Activated T-cell treated with anti-CD3 and anti-CD28 coated beads, Interleukin-2, amount 50 U/mL, for 24 hours (primary cell): ENCODE results near the gene SERTAD1.
A peak's percentile ranks its signal among the peaks of the same experiment; 100 is the strongest.

Experiments used
- DNase-seq: peaks from one replicate; pipeline ENCODE4 v3.0.0-alpha.2; 2020
- H3K27ac Mint-ChIP-seq: 2 replicates; pipeline ENCODE4 v1.8.0; 2020; ENCODE audit warnings: mild to moderate bottlenecking, mixed read lengths
- H3K27me3 Mint-ChIP-seq: 2 replicates; pipeline ENCODE4 v1.8.0; 2020; ENCODE audit warnings: mixed read lengths
- H3K36me3 Mint-ChIP-seq: 2 replicates; pipeline ENCODE4 v1.8.0; 2020; ENCODE audit warnings: low read depth, mixed read lengths
- H3K4me1 Mint-ChIP-seq: 2 replicates; pipeline ENCODE4 v1.8.0; 2020; ENCODE audit warnings: low read depth, mixed read lengths
- H3K4me3 Mint-ChIP-seq: 2 replicates; pipeline ENCODE4 v1.8.0; 2020; ENCODE audit warnings: mild to moderate bottlenecking, moderate library complexity, mixed read lengths
- H3K9me3 Mint-ChIP-seq: 2 replicates; pipeline ENCODE4 v1.8.0; 2020; ENCODE audit warnings: mixed read lengths

Gene SERTAD1

DNA sequence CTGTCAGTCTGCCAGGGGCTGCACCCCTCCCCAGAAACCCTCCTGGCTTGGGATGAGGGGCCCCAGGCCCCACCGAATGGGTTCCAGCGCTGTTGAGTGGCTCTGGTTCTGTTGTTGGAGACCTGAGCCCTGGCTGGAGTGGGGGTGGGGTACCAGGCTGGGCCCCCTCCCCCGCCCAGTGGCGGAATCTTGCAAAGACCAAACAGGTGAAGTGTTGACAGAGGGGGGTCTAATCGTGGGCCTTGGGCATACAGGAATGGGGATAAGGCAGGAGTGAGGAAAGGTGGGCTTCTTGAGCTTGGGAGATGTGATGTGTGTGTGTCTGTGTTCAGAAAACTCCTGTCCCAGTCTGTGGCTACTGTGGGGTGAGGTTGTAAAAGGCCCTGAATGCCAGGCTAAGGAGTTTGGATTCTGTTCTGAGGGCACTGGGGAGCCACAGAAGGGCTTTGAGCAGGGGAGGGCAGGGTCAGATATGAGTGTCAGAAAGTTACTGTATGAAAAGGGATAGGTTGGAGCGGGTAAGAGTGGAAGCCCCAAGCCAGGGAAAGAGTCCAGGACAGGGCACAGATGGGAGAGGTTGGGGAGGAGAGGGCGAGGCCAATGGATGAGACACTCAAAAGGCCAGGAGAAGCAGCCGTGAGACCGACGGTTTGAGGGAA is 35.6 kb downstream of the SERTAD1 start, which contains the start of gene HIPK4:
Gene HIPK4 (minus strand): TSS at position 98 of the 659 bp plus-strand sequence. CDS start 279 bp downstream, outside the sequence.
- no peak within 1 kb of the TSS for H3K4me3 Mint-ChIP-seq
- H3K27ac Mint-ChIP-seq: no peak within 1 kb of the TSS
- no peaks in the 10 kb centered on the region for H3K27me3 Mint-ChIP-seq

DNA sequence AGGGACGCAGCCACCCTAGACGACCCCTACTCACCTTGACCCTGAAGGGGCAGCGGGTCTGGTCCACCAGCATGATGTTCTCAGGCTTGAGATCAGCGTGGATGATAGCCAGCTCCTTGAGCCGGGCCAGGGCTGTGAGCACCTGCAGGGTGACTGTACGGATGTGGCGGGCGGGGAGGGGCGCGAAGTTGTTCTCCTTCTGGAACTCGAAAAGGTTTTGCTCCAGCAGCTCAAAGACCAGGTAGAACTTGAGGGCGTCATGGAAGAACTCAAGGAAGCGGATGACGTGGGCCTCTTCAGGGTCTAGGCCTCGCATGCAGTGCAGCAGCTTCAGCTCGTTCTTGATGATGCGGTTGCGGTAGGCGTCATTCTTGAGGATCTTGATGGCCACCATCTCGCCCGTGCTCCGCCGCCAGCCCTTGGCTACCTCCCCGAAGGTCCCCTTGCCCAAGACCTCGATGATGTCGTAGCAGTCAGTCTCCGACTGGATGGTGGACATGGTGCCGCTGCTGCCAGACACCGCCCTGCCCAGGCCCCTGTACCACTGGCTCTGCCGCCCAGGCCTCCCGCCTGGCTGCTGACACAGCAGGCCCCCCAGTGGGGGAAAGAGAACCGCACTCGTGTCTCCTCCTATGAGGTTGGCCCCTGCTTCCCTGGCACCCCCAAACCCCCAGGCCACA is 36.2 kb downstream of the SERTAD1 start:
- H3K36me3 Mint-ChIP-seq: no peaks in the 10 kb centered on the region
- H3K9me3 Mint-ChIP-seq: no peaks in the 10 kb centered on the region
- no peaks in the 10 kb centered on the region for H3K4me1 Mint-ChIP-seq
- no peaks in the 10 kb centered on the region for H3K27me3 Mint-ChIP-seq
- no peak for DNase-seq
- no peak overlapping the region for H3K4me3 Mint-ChIP-seq
- H3K27ac Mint-ChIP-seq: no peak overlapping the region

More for the DNA sequence above, 35.6 kb downstream of the SERTAD1 start, which contains the start of gene HIPK4:
- Mint-ChIP-seq H3K36me3 (no peaks in the 10 kb centered on the region), H3K4me1 (no peaks in the 10 kb centered on the region), H3K9me3 (no peaks in the 10 kb centered on the region)
- no peak for DNase-seq

DNA sequence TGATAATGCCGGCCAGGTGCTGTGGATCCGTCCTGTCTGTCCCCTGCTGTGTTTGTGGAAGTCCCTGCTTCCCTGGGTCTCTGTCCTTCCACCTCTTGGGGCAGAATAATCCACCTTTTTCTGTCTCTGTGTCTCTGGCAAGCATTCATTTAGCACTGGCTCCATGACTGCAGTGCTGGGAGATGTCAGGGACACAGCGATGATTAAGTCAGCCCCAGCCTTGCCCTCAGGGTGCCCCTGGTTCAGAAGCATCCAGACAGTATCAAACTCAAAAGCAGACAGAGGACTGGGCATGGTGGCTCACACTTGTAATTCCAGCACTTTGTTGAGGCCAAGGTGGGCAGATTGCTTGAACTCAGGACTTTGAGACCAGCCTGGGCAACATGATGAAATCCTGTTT is 37.3 kb downstream of the SERTAD1 start:
- Mint-ChIP-seq H3K36me3 (no peaks in the 10 kb centered on the region), H3K27me3 (no peaks in the 10 kb centered on the region), H3K4me1 (no peaks in the 10 kb centered on the region), H3K4me3 (no peak overlapping the region), H3K27ac (no peak overlapping the region), H3K9me3 (no peaks in the 10 kb centered on the region)
- no peak for DNase-seq

DNA sequence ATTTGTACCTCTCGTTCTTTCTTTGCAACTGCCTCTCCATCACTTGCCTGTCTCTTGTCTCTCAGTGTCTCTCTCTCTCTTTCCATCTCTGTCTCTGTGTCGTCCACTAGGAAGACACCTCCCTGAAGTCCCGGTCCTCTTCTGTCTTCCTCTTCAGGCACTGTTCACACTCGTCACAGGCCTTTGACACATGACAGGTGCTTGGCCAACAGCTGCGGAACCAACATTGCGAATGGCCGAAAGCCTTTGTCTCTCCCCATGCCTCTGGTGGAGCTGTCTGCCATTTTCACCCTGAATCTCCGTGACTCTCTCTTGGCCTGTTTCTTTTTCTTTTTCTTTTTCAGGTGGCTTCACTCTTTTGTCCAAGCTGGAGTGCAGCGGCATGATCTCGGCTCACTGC is 38.6 kb downstream of the SERTAD1 start:
- Mint-ChIP-seq H3K27me3 (no peaks in the 10 kb centered on the region), H3K4me3 (no peak overlapping the region), H3K9me3 (no peaks in the 10 kb centered on the region), H3K36me3 (no peaks in the 10 kb centered on the region), H3K27ac (no peak overlapping the region), H3K4me1 (no peaks in the 10 kb centered on the region)
- no peak for DNase-seq

DNA sequence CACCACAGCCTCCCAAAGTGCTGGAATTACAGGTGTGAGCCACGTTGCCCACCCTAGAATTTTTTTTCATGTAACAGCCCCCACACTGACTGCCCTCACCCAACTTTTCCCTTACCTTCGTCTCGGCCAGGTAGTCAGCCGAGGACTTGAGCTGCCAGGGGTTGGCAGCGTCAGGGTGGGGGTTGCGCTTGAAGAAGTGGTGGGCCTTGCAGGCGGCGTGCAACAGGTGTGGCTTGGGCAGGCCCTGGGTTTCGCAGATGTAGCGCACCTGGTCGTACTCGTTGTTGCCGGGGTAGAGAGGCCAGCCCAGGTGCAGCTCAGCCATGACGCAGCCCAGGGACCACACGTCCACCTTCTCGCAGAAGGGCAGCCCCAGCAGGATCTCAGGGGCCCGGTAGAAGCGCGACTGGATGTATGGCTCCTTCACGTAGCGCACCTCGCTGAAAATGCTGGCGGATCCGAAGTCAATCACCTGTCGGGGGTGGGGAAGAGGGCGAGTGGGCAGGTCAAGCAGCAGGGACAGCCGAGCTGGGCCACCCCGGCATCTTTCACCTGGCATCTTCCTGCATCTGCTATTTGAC is 42.0 kb downstream of the SERTAD1 start:
- no peak for DNase-seq
- Mint-ChIP-seq H3K36me3 (no peaks in the 10 kb centered on the region), H3K4me1 (no peaks in the 10 kb centered on the region), H3K9me3 (no peaks in the 10 kb centered on the region), H3K27me3 (no peaks in the 10 kb centered on the region), H3K27ac (no peak overlapping the region), H3K4me3 (no peak overlapping the region)

DNA sequence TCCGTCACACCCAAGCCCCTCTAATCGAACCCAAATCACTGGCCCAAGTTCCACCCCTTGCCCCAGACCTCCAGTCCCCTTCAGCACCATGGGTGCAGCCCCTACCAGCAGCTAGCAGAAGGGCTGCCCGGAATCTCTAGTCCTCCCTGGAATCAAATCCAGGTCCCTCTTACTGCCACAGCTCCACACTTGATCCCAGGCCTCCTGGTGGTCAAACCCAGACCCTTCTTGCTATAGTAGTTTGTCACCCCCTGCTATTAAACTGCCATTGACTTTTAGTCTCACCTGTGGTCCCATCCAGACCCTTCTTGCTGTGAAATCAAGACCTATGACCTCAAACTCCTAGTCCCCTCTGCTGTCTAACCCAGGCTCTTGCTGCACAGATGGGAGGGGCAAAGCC is 44.5 kb downstream of the SERTAD1 start:
- no peaks in the 10 kb centered on the region for H3K27me3 Mint-ChIP-seq
- H3K4me3 Mint-ChIP-seq: no peak overlapping the region
- H3K27ac Mint-ChIP-seq: no peak overlapping the region
- H3K9me3 Mint-ChIP-seq: no peaks in the 10 kb centered on the region
- no peaks in the 10 kb centered on the region for H3K4me1 Mint-ChIP-seq
- DNase-seq: no peak
- H3K36me3 Mint-ChIP-seq: peaks cover 4% of the 10 kb centered on the region

DNA sequence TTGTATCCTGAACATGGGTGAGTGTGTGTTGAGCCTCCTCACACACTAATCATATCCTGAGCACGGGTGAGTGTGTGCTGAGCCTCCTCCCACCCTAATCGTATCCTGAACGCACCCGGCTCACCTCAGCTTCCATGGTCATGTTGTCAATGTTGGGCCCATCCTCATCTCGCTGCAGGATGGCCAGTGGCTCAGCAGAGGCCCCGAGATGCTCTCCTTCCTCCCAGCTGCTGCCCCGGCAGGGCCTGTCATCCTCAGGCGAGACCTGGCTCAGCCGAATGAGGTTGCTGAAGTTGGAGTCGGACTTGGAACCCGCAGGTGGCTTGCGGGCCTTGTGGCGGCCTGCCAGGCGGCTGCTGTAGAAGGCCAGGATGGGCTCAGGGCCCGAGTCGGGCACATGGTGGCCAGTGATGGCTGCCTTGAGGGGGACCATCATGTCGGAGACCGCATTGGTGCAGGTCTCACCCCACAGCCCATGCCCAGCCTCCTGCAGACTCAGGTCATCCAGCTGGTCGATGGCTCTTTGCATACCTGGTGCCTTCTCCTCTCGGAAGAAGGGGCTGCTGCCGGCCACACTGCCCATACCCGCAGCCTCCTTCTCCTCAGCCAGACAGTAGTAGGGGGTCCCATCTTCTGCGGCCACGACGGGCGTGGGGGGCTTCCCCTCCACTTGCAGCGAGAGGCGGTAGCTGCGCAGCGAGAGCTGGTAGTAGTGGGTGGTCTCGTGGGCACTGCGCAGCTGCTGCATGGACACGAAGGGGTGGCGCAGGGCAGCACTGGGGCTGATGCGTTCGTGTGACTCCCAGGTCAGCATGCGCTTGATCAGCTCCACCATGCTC is 45.4 kb downstream of the SERTAD1 start:
- Mint-ChIP-seq H3K36me3 (peaks cover 6% of the 10 kb centered on the region), H3K27ac (no peak overlapping the region)
- DNase-seq: no peak

DNA sequence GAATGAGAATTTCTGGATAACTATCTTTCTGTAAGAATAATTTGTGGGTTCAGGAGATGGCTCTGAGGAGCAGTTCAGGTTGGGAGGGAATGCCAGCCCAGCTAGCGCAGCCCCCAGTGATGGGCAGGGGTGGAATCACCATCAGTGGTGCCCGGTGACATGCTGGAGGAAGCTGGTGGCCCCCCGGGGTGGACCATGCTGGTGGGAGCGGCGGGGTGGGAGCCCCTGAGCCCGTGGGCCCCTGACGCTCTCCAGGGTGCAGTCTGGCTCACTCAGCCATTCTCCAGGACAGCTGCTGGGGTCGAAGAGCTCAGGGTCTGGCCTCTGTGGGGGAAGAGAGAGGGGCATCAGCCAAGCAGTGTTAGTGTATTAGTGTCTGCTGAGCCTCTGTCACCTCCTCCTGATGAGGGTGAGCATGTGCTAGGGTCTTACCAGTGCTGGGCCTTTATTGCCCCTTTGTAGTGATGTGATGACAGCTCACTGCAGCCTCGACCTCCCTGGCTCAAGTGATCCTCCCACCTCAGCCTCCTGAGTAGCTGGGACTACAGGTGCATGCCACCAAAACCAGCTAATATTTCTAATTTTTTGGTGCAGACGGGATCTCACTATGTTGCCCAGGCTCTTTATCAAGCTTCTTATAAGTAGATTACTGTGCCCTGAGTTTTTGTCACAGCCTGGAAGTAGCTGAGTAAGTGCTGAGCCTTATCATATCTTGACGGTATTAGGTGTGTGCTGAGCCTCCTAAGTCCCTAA is 46.2 kb downstream of the SERTAD1 start:
- DNase-seq: no peak
- Mint-ChIP-seq H3K9me3 (no peaks in the 10 kb centered on the region), H3K36me3 (peaks cover 7% of the 10 kb centered on the region), H3K27me3 (no peaks in the 10 kb centered on the region), H3K4me3 (no peak overlapping the region), H3K27ac (peak overlapping the region; percentile 47), H3K4me1 (peaks cover under 1% of the 10 kb centered on the region)

More for the DNA sequence above, 45.4 kb downstream of the SERTAD1 start:
- no peaks in the 10 kb centered on the region for H3K4me1 Mint-ChIP-seq
- H3K27me3 Mint-ChIP-seq: no peaks in the 10 kb centered on the region
- H3K9me3 Mint-ChIP-seq: no peaks in the 10 kb centered on the region
- H3K4me3 Mint-ChIP-seq: no peak overlapping the region

DNA sequence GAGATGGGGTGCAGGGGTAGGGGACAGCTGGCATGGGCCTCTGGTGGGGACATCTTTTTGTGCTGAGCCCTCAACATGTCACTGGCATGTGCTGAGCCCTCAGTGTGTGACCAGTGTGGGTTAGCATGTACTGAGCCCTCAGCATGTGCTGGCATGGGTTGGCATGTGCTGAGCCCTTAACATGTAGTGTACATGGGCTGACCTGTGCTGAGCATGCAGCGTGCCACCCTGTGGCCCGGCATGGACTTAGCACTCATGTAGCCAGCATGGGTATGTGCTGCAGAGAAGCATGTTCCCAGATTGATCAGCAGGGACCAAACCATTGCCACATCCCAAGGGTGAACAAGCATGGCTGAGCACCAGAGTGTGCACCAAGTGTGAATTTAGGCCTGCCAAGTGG is 47.3 kb downstream of the SERTAD1 start:
- H3K9me3 Mint-ChIP-seq: no peaks in the 10 kb centered on the region
- H3K36me3 Mint-ChIP-seq: peaks cover 12% of the 10 kb centered on the region
- H3K4me3 Mint-ChIP-seq: no peak overlapping the region
- peaks cover 6% of the 10 kb centered on the region for H3K4me1 Mint-ChIP-seq
- no peak for DNase-seq
- no peak overlapping the region for H3K27ac Mint-ChIP-seq
- H3K27me3 Mint-ChIP-seq: no peaks in the 10 kb centered on the region

DNA sequence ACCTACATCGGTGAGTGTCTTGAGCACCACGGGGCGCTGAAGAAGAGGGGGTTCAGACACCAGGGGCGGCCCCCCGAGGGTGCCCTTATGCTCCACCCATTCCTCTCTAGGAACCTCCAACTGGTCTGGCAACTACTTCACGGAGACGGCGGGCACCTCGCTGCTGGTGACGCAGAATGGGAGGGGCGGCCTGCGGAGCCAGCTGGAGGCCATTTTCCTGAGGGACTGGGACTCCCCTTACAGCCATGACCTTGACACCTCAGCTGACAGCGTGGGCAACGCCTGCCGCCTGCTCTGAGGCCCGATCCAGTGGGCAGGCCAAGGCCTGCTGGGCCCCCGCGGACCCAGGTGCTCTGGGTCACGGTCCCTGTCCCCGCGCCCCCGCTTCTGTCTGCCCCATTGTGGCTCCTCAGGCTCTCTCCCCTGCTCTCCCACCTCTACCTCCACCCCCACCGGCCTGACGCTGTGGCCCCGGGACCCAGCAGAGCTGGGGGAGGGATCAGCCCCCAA is 47.9 kb downstream of the SERTAD1 start:
- Mint-ChIP-seq H3K4me3 (no peak overlapping the region), H3K9me3 (no peaks in the 10 kb centered on the region), H3K27ac (no peak overlapping the region), H3K4me1 (peaks cover 6% of the 10 kb centered on the region), H3K27me3 (no peaks in the 10 kb centered on the region), H3K36me3 (peaks cover 14% of the 10 kb centered on the region)
- DNase-seq: no peak

DNA sequence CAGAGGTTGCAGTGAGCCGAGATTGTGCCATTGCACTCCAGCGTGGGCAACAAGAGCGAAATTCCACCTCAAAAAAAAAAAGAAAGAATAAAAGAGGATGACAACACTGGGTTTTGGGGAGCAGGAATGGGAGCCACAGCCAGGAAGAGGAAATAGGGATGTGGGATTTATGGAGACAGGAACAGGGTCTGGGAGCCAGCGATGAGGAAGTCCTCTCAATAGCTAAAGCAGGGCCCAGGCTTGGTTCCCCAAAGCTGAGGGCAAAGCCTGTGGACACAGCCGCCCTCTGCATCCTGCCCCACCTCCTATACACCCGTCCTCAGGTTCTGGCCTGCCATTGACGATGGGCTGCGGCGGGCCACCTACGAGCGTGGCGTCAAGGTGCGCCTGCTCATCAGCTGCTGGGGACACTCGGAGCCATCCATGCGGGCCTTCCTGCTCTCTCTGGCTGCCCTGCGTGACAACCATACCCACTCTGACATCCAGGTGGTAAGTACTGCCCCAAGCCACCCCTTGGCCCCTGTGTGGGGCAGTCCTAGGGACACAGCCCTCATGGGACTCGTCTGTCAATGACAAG is 49.4 kb downstream of the SERTAD1 start:
- Mint-ChIP-seq H3K36me3 (peaks cover 26% of the 10 kb centered on the region), H3K9me3 (no peaks in the 10 kb centered on the region), H3K4me1 (peaks cover 6% of the 10 kb centered on the region), H3K27me3 (no peaks in the 10 kb centered on the region), H3K4me3 (no peak overlapping the region), H3K27ac (no peak overlapping the region)
- DNase-seq: no peak

DNA sequence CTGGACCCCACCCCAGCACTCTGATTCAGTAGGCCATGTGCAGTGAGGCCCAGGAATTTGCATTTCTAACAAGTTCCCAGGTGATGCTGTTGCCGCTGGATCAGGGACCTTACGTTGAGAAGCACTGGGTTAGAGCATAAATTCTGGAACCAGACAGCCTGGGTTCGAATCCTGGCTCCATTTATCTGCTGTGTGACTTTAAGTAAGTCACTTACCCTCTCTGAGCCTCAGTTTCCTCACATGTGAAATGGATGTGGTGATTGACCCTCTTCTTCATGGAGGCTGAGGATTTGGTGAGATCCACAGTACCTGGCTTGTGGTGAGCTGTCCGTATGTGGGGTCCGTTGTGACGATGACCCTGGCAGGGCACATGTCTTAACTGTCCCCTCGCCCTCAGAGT is 51.7 kb downstream of the SERTAD1 start:
- peaks cover 35% of the 10 kb centered on the region for H3K36me3 Mint-ChIP-seq
- H3K9me3 Mint-ChIP-seq: no peaks in the 10 kb centered on the region
- no peak for DNase-seq
- H3K27ac Mint-ChIP-seq: peak overlapping the region; percentile 2
- H3K27me3 Mint-ChIP-seq: no peaks in the 10 kb centered on the region
- H3K4me3 Mint-ChIP-seq: no peak overlapping the region
- peaks cover 6% of the 10 kb centered on the region for H3K4me1 Mint-ChIP-seq

DNA sequence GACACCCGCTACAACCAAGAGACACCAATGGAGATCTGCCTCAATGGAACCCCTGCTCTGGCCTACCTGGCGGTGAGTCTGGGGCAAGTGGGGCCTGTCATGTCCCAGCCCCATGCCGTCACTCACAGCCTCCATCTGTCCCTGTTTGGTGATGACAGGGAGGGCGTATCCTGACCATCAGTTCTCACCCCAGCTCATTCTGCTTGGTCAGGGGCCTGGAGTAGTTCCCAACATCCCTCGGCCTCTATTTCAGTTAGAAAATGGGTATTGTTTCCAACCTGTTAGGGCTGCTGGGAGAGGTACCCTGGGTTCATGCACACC is 54.0 kb downstream of the SERTAD1 start:
- Mint-ChIP-seq H3K27me3 (no peaks in the 10 kb centered on the region), H3K36me3 (peaks cover 45% of the 10 kb centered on the region), H3K27ac (no peak overlapping the region), H3K4me1 (peaks cover 6% of the 10 kb centered on the region), H3K9me3 (no peaks in the 10 kb centered on the region), H3K4me3 (no peak overlapping the region)
- DNase-seq: no peak
